ENCODE results near the gene ACTR1B. TPM values are rescaled to one million over a fixed set of nuclear protein-coding genes. Genes with fewer than 3 reads are reported as not detected.
"Not testable (repeated sequence)": the region's sequence is repeated elsewhere in the genome, so short reads cannot be mapped to it uniquely, and the experiment has no call there.

ACTR1B gene
- polyA plus RNA-seq, 1 experiment: 64.6 TPM

DNA sequence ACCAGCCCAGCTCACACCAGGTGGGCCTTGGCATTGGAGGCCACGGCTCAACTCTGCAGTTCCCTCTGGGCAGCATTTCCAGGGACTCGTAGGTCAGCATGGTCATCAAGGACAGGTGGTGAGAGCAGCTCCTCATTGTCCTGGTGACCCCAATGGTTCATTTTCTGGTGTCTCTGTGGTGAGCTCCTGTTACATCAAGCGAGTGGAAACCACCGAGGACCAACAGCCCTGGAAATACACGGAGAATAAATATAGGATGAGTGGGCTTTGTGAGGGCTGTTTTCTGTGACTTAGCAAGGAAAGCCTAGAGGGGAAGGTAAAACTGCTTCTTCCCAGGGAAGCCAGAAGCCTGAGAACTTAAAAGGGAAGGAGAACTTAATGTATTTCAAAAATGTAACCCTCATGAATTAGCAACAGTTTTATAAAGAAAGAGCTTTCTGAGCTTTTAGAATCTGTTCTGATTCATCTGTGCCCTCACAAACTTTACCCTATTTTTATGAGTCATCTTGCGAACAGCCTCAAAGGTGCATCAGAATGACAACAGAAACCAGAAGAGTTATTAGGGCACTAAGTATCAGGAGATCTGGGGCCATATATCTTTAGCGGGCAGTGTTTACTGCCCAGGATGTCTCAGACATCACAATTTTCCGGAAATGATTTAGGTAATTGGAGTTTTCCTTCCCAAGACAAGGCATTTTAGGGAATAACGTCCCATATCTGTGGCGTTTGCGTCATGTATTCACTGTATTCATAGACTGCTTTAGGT, 24.4 kb upstream of the ACTR1B start:
- Histone ChIP-seq H3K36me3 (ENCODE audit: control insufficient read depth, insufficient read depth, low read length) (no peaks in the 10 kb centered on the region), H3K4me3 (ENCODE audit: low read depth, low read length) (no peak overlapping the region), H3K27me3 (ENCODE audit: control insufficient read depth, insufficient read depth, low read length) (no peaks in the 10 kb centered on the region)
- ChIA-PET POLR2A (no interaction called here), CTCF (interaction anchor here (1.0 kb wide), 1 partner anchor 9 kb away, joined by 3 read pairs; no protein-coding TSS in a partner anchor)
- DNase-seq (ENCODE audit: low read depth): no peak
- TF ChIP-seq CTCF (IDR thresholded peaks at IDR 0.05; ENCODE audit: insufficient read depth, low read depth, low read length): no peak

DNA sequence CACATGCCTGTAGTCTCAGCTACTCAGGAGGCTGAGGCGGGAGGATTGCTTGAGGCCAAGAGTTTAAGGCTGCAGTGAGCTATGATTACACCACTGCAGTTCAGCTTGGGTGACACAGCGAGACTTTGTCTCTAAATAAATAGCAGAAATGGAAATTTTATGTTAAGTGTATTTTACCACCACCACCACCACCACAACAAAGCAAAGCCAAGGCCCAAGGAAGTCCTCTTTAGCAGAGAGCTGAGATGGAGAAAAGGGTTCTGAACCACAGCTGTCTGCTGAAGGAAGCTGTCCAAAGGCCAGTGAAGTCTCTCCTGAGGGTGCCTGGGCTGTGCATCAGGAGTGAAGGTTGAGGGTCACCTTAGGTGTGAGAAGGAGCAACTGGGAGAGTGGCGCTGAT, 23.4 kb upstream of the ACTR1B start:
- CTCF ChIA-PET; H3K4me3 ChIP-seq (ENCODE audit: low read depth, low read length); DNase-seq (ENCODE audit: low read depth); H3K36me3 ChIP-seq (ENCODE audit: control insufficient read depth, insufficient read depth, low read length); H3K27me3 ChIP-seq (ENCODE audit: control insufficient read depth, insufficient read depth, low read length); POLR2A ChIA-PET: not testable (repeated sequence)

DNA sequence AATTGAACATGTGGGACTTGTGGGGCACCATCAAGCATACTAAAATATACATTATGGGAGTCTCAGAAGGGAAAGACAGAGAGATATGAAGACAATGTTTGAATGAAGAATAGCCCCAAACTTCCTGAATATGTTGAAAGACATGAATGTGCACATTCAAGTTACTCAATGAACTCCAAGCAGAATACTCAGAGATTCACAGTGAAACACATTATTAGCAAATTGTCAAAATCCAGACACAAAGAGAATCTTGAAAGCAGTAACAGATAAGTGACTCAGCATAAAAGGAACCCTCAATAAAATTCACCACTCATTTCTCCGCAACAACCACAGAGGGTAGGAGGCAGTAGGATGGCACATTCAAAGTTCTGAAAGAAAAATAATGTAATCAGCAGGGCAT, 14.5 kb upstream of the ACTR1B start:
- POLR2A ChIA-PET: no interaction called here
- no peak for TF ChIP-seq CTCF (IDR thresholded peaks at IDR 0.05; ENCODE audit: insufficient read depth, low read depth, low read length)
- Histone ChIP-seq H3K27me3 (ENCODE audit: control insufficient read depth, insufficient read depth, low read length) (no peaks in the 10 kb centered on the region), H3K4me3 (ENCODE audit: low read depth, low read length) (no peak overlapping the region), H3K36me3 (ENCODE audit: control insufficient read depth, insufficient read depth, low read length) (no peaks in the 10 kb centered on the region)
- CTCF ChIA-PET: no interaction called here
- no peak for DNase-seq (ENCODE audit: low read depth)

DNA sequence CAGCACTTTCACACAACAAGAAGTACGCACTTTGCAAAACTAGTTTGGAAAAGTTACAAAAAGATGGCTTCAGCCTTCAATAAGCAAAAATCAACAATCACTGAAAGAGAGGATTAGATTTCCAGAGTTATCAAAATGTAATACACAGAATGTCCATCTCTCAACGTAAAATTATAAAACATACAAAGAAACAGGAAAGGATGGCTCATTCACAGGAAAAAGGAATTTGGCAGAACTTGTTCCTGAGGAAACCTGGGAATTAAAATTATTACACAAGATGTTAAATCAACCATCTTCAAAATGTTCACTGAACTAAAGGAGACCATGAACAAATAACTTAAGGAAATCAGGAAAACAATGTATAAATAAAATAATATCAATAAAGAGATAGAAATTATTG, 13.6 kb upstream of the ACTR1B start:
- no peak for TF ChIP-seq CTCF (IDR thresholded peaks at IDR 0.05; ENCODE audit: insufficient read depth, low read depth, low read length)
- Histone ChIP-seq H3K27me3 (ENCODE audit: control insufficient read depth, insufficient read depth, low read length) (no peaks in the 10 kb centered on the region), H3K36me3 (ENCODE audit: control insufficient read depth, insufficient read depth, low read length) (no peaks in the 10 kb centered on the region), H3K4me3 (ENCODE audit: low read depth, low read length) (no peak overlapping the region)
- ChIA-PET CTCF (interaction anchor here (0.6 kb wide), 1 partner anchor 87 kb away, joined by 3 read pairs; no protein-coding TSS in a partner anchor), POLR2A (no interaction called here)
- DNase-seq (ENCODE audit: low read depth): no peak

DNA sequence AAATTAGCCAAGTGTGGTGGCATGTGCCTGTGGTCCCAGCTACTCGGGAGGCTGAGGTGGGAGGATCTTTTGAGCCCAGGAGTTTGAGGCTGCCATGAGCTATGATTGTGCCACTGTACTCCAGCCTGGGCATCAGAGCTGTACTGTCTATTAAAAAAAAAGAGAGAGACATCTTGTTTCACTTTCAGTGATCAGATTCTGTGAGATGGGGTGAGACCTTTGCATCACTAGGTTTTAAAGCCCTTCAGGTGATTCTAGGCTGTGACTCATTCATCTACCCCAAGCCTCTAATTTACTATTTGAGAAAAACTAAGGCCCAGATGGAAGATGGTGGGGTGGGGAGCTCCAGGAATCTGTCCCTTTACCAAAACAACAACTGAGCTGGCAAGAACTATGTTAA, 12.8 kb upstream of the ACTR1B start:
- Histone ChIP-seq H3K4me3 (ENCODE audit: low read depth, low read length) (no peak overlapping the region), H3K36me3 (ENCODE audit: control insufficient read depth, insufficient read depth, low read length) (no peaks in the 10 kb centered on the region), H3K27me3 (ENCODE audit: control insufficient read depth, insufficient read depth, low read length) (no peaks in the 10 kb centered on the region)
- ChIA-PET POLR2A (no interaction called here), CTCF (interaction anchor here (0.6 to 2.4 kb wide), 6 partner anchors 12 to 1067 kb away, joined by 3 to 8 read pairs (median 3); partner anchors contain the start of gene ACTR1B)
- no peak for DNase-seq (ENCODE audit: low read depth)
- TF ChIP-seq CTCF (IDR thresholded peaks at IDR 0.05; ENCODE audit: insufficient read depth, low read depth, low read length): no peak

Measured in BJ (cell line).